NCI-H2107 treated with DMSO at 0.1 percent for 48 hours (cell line): ENCODE results near the gene LDLRAD4.
"Not testable (repeated sequence)": the region's sequence is repeated elsewhere in the genome, so short reads cannot be mapped to it uniquely, and the experiment has no call there.

Experiments used
- DNase-seq: peaks from one replicate; lab custom pipeline; 2025; ENCODE audit not compliant: unreplicated experiment; lab: John Stamatoyannopoulos, UW

The LDLRAD4 gene

DNA sequence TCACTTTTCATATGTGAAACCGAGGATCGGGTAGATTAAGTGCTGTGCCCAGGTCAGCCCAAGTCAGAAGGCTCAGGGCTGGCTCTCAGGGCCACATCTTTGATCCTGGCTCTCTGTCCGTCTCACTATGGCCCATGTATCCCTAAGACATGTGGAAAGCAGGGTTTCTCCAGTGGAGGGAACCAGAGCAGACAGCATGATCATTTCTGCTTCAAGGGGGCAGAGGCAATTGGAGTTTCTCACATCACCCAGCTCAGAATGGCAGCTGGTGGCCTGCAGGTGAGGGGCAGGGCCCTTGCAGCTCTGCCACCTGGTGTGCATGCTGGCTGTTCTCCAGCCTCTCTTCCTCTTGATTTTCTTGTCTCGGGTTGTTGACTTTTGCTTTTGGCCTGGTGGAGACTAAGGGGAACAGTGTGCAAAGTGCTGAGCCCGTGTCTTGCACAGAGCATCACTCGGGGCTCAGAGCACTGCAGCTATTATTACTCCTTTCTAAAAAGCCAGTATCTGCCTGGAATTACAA is 27.0 kb downstream of the LDLRAD4 start:
- DNase-seq, result no peak

DNA sequence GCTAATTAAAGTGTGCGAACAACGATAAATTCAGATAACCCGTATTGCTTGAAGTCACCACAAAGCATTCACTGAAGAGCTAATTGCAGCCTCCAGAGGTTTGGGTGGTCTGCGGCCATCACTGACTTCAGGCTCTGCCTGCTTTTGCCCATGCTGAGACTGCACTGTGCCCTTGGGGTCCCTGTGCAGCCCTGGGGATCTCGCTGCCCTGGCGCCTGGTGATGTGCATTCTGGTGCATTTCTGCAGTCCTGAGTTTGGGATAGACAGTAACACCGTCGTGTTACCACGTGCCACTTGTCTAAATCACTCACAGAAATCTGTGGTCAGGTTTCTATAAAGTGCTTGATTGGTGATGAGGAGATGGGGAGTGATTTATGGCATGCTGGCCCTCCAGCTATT is 27.6 kb downstream of the LDLRAD4 start:
- DNase-seq, result no peak

DNA sequence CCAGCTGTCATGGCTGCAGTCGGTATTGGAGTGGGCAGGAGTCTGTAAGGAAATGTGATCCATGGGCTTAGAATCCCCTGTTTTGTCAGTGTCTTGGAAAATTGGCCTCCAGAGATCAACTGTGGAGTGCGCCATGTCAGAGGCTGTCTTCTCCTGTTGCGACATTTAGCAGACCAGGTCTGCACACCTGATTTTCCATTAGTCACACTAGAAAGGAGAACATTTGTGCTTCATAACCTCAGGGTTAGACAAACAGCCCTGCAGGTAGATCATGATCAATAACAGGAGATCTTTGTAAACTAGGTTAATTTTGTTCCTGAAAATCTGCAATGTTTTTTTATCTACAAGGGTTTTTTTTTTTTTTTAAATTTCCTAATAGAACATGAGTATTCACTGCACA is 28.0 kb downstream of the LDLRAD4 start:
- no peak for DNase-seq

DNA sequence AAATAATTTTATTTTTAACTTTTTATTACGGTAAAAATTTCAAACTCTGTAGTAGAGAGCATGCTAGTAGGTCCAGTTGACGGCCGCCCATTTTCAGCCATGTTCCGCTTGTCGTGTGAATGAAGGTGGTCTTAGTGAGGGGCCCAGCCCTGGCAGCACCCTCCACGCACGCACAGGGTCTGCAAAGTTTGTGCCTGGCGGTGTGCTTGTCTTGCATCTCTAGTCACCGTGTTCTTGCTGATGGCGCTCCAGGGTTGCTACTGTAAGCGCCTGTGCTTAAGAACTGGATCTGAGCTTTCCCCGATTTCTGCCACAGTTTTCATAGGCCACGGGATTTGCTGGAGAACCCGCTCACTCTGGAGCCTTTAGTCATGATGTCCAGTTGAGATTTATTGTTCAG is 28.9 kb downstream of the LDLRAD4 start:
- no peak for DNase-seq

DNA sequence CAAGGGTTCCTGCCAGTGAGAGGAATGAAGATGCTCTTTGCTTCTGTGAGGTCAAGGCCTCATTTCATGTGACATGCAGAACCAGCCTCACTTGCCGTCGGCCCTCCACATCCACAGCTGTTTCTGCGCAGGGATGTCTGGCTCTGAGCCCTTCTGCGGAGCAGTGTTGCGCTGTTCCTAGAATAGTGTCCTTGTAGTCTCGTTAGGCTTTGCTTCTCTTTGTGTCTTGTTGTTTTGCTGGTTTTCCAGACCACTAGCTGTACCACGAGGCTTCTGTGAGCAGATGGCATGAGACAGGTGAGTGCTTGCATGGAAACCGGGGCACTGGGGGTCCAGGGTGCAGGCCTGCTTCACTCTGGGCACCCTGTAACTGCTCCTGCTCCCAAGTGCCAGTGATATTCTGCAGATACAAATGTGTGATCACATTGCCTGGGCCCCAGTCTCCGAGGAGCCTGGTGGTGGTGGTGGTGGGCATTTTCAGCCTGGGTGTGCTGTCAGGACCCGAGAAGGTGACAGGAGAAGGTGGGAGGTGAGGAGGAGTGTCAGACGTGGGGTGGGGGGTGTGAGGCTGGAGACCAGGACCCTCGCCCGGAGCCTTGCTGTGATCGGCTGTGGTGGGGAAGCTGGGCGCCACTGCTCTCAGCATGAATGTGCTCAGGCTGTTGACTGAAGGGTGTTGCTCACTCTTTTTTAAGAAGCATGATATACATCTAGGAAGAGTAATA is 34.3 kb downstream of the LDLRAD4 start:
- no peak for DNase-seq

DNA sequence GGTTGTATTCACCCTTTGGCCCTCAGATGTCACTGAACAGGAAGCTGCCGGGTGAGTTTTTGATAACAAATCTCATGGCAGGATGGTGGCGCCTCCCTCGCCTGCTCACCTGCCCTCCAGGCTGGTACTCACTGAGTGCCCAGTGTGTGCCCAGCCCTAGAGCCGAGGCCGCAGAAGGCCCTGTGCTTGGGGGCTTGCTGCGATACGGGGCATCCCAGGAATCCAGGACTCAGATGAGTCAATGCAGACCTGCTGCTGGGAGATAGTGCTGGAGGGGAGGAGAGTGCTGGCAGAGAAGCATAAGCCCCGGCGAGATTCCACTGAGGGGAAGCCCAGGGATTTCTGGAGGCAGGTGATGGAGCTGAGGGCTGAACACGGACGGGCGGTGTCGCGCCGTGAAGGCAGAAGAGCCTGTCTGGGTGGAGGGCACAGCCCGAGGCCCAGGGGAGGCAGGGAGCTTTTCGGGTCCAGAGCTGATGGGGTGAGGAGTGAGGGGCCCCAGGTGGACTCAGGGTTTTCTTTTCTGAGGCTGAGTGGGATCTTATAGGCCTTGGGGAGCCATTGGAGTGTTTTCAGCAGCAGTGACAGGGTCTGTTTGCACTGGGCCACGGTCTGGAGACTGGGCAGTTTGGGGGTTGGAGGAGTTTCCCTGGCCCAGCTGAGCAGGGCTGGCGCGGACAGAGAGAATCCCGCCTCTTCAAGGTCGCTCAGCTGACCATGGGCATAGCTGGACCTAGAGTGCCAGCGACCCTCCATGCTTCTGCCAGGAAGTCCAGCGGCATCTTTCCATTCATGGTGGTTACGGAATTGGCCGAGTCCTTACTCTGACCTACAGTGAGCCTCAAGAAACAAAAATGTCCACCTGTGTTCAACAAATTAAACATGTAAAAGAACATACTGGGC is 35.5 kb downstream of the LDLRAD4 start:
- DNase-seq, result no peak

DNA sequence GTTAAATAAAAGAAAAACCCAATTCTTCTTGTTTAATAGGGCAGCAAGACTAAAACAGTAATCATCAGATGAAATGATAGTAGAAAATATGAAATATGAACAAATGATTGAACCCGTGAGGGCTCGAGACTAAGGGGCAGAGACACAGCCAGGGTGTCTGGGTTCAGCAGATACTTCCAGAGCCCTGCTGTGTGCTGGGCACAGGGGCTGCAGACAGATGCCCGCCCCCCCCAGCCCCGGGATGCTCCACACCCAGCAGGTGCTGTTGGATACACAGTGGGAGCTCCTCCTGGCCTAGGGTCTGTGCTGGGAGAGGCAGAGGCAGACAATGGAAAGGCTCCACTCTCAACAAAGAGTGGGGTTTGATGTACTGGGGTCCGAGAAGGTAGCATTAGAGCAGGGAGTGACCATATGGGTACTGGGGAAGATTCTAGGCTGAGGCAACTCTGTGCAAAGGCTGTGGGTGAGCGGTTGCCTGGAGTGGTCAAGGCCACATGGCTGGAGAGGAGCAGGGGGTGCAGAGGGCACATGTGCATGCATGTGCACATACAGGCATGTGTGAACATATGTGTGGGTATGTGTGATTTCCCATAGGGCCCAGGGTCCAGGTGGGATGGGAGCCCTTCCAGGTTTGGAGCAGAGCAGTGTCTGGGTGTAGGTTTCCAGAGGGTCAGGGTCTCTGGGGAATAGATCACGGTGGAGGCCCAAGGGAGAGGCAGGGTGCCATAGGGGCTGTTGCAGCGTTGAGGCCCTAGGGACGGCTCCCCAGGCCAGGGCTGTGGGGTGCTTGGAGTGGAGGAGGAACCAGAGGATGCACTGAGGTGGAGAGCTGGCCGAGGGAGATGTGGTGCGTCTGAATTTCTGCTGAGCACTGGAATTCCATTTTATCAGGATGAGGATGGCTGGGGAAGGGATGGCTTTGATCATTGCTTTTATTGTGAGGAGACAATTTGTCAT is 36.7 kb downstream of the LDLRAD4 start:
- no peak for DNase-seq

DNA sequence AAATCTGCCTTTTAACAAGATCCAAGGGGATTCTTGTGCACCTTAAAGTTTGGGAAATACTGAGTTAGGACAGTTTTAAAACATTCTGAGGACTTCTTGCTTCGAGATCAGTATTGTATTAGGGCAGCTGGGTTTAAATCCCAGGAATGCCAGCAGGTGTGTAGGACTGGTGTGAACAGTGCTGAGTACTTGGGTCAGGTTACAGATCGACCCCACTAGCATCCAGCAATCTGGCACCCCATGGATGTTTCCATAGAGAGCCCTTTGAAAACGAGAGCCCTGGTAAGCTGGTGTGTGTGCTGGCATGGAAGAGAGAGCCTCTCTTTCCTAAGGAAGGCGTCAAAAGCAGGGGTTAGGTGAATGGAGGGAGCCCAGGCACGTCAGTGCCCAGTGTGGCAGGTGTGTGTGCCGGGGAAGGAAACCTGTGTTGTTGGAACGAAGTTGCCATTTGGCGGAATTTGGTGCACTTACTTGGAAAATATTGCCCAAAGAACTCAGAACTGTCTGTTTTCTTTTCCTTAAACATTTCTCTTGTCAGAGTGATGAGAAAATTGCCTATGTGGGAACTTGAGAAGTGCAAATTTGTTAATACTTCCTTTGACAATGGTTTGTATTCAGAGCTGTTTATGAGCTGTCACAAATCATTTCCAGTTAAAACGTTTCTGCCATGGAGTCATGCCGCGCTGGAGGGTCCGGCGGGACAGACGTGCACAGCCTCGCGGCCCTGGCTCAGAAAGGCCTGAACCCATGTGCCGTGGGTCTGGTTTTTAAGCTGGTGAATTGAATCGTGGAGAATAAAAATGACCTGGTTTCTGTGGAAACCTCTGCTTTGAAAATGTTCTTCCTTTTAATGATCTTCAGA is 38.1 kb downstream of the LDLRAD4 start:
- peak; percentile 63 for DNase-seq

DNA sequence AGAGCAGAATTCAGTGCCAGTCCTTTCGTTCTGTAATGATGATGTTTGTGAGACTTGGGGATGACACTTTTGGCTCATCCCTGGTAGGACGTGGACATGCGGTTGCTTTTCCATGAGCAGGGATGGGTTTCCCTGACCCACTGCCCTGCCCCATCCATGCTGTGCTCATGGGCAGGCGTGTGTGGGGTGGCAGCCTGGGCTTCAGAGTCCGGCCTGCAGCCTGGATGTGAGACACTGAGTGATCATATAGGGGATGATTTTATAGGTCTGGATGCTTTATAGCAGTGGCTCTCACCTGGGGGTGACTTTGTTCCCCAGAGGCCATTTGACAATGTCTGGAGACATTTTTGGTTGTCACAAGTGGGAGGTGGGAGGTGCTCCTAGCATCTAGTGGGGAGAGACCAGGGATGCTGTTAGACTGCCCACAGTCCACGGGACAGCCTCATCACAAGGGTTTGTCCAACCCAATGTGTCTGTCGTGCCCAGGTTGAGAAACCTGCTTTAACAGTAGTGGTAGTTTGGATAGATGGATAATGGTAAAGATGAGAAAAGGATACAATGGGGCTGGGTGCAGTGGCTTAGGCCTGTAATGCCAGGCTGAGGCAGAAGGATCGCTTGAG is 38.9 kb downstream of the LDLRAD4 start:
- DNase-seq, result no peak

DNA sequence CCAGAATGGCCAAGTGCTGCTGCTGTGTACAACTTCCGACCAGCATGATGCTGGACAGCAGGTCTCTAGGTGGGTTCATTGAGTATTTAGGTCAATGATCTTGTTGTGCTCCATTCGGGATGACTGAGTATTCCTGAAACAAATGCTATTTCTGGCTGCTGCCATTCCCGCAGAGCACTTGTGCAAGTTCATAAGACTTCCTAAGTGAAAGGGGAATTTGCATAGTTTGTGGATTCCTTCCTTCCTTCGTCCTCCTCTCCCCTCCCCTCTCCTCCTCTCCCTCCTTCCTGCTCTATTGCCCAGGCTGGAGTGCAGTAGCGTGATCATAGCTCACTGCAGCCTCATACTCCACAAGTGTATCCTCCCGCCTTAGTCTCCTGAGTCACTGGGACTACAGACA is 40.4 kb downstream of the LDLRAD4 start:
- DNase-seq, result no peak

DNA sequence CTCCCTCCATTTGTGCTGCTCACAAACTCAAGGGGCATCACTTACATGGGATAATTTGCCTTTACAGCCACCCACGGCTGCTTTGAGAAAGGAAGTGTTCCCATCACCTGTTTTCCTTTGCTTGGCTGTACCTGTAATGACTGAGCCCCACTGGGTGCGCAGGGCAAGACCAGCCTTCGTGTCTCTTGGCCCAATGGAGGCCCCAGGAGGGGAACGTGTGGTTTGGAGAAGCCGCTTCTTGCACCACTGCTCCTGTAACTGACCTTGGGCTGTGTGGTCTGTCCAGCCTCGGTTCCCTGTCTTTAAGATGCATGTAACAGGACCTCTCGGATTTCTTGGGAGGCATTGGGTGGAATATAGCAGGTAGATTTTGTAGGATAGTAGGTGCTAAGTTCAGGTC is 41.1 kb downstream of the LDLRAD4 start:
- DNase-seq, result no peak

DNA sequence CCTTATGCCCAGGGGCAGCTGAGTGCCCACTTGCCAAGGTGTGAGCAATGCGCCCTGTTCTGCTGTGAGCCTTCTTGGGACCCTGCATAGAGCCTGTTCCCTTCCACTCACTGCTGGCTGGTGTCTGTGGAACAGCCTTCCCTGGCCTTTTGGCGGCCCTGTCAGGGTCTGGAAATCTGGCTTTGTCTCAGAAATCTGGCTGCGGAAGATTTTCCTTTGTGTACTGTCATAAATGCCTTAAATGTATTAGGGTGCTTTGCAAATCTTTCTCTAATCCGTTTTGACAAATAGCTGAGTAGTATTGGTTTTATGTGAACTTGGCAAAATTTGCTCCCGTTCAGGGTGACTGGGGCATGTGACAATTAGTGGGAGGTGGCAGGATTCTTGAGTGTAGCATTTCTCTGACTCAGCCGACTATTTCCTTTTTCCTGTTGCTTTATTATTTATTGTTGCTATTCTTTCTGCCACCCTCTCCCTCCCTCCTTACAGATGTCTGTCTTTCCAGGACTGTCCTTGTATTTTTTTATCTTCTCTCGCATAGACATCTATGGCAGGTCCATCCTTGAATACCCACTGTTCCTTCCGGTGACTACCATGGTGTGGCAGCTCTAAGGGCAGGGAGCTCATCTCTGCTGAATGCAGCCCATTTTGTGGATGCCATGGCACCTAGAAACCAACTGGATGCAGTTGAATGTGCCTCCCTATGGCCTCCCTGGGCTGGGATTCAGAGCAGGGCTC is 41.8 kb downstream of the LDLRAD4 start:
- no peak for DNase-seq

DNA sequence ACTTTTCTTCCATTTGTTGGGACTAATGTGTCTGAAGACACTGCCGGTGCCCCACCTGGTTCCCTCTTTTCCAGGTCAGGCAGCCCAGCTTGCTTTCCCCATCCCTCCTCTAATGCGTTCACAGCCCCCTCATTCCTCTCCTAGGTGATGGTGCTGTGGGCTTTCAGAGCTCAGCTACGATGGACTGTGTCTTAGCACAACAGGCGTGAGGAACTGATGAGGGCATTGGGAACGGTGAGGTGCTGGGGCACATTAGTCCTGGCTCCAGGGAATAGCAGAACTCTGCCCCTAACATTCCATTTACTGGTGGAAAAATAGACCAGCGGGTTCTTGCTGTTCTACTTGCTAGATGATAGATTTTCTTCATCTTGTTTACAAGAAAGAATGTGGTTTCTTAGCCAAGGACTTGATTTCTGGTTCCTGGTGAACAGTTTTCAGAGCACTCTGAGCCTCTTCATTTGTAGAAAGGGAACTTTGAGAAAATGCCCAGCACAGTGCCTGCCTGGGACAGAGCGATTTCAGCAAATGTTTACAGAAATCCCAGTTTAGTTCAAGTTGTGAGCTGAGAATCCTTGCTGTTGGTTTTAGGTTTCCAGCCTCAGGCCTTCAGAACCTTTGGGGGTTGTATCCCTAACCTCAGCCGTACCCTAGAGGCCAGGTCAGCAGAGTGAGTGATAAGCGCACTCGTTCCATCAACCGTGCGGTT is 42.5 kb downstream of the LDLRAD4 start:
- no peak for DNase-seq

DNA sequence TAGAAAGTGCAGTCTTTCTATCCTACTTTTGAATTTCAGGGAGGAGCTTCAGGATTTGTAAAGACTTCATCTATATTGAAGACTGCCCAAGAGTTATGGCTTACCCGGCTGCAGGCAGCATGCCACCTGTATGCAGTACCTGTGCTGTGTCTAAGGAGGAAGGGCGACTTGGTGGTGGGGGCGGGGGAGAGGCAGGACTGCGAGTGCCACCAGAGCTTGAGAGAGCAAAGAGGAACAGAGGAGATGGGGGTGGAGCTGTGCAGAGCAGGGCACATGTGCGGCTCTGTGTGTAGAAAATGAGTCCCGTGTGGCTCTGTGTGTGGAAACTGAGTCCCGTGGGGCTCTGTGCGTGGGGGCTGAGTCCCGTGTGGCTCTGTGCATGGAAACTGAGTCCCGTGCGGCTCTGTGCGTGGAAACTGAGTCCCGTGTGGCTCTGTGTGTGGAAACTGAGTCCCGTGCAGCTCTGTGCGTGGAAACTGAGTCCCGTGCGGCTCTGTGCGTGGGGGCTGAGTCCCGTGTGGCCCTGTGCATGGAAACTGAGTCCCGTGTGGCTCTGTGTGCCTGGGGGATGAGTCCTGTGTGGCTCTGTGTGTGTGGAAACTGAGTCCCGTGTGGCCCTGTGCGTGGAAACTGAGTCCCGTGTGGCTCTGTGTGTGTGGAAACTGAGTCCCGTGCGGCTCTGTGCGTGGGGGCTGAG is 43.2 kb downstream of the LDLRAD4 start:
- no peak for DNase-seq

DNA sequence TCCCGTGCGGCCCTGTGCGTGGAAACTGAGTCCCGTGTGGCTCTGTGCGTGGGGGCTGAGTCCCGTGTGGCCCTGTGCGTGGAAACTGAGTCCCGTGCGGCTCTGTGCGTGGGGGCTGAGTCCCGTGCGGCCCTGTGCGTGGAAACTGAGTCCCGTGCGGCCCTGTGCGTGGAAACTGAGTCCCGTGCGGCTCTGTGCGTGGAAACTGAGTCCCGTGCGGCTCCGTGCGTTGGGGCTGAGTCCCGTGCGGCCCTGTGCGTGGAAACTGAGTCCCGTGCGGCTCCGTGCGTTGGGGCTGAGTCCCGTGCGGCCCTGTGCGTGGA is 43.8 kb downstream of the LDLRAD4 start:
- not testable (repeated sequence) for DNase-seq

DNA sequence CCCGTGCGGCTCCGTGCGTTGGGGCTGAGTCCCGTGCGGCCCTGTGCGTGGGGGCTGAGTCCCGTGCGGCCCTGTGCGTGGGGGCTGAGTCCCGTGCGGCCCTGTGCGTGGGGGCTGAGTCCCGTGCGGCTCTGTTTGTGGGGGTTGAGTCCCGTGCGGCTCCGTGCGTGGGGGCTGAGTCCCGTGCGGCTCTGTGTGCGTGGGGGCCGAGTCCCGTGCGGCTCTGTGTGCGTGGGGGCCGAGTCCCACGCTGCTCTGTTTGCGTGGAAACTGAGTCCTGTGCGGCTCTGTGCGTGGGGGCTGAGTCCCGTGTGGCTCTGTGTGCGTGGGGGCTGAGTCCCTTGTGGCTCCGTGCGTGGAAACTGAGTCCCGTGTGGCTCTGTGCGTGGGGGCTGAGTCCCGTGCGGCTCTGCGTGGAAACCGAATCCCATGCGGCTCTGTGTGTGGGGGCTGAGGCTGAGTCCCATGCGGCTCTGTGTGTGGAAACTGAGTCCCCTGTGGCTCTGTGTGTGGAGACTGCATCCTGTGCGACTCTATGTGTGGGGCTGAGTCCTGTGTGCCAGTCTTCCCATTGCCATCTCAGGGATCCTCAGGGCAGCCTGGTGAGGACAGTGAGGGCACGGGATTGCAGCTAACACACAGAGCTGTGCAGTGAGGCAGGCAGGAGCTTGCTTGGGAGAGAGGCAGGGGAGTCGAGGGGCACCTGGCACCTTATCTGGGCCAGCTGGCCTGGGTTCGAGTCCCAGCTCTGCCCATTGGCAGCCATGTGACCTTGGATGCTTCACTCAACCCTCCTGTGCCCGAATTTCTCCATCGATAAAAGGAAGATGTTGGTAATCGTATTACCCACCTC is 44.5 kb downstream of the LDLRAD4 start:
- DNase-seq, result no peak
